ENCODE data around the gene KCNA3. TPM values are rescaled to one million over a fixed set of nuclear protein-coding genes. Genes with fewer than 3 reads are reported as not detected.

KCNA3 gene
- total RNA-seq, 1 experiment from 2014 or later: not detected

DNA sequence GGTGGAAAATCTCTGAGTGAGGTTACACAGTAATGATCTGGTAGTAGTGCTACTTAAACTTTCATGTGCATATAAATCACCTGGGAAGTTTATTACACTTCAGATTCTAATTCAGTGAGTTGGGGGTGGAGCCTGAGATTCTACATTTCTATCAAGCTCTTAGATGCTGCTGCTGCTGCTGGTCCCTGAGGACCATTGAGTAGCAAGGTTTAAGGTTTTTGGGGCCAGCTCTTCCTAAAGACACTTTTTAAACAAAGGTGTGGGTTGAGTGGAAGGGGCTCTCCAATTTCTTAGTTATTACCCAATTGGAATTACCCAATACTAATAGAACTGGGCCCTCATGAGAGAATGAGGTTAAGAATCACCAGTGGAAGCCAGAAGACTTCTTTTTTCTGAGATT is 29.5 kb downstream of the KCNA3 start:
- no peak overlapping the region for H3K4me3 ChIP-seq
- H3K9me3 ChIP-seq (replicated peaks): no peaks in the 10 kb centered on the region
- H3K36me3 ChIP-seq: no peaks in the 10 kb centered on the region
- DNase-seq (ENCODE audit: low read depth in 1 of 2, low spot score in 2 of 2): no peak
- H3K27ac ChIP-seq: no peak overlapping the region
- no peaks in the 10 kb centered on the region for H3K4me1 ChIP-seq (replicated peaks)
- H3K27me3 ChIP-seq (replicated peaks): peaks cover 7% of the 10 kb centered on the region

GRCh38 chr1:110643879-110644472 is 30.8 kb downstream of the KCNA3 start:
- no peak overlapping the region for H3K4me3 ChIP-seq
- H3K36me3 ChIP-seq: no peaks in the 10 kb centered on the region
- H3K9me3 ChIP-seq (replicated peaks): no peaks in the 10 kb centered on the region
- no peak overlapping the region for H3K27ac ChIP-seq
- peaks cover 7% of the 10 kb centered on the region; the same call in 1 of the 2 replicates for H3K27me3 ChIP-seq (replicated peaks)
- no peaks in the 10 kb centered on the region for H3K4me1 ChIP-seq (replicated peaks)
- DNase-seq (ENCODE audit: low read depth in 1 of 2, low spot score in 2 of 2): no peak

GRCh38 chr1:110639724-110640386 is 34.9 kb downstream of the KCNA3 start:
- no peaks in the 10 kb centered on the region for H3K4me1 ChIP-seq (replicated peaks)
- no peak overlapping the region for H3K4me3 ChIP-seq
- no peak for DNase-seq (ENCODE audit: low read depth in 1 of 2, low spot score in 2 of 2)
- H3K36me3 ChIP-seq: no peaks in the 10 kb centered on the region
- H3K9me3 ChIP-seq (replicated peaks): no peaks in the 10 kb centered on the region
- no peak overlapping the region for H3K27ac ChIP-seq
- H3K27me3 ChIP-seq (replicated peaks): no peaks in the 10 kb centered on the region

- no peak for DNase-seq (ENCODE audit: low read depth in 1 of 2, low spot score in 2 of 2)
- Histone ChIP-seq H3K27me3 (replicated peaks) (0 out of 2 replicates have a peak, but pooled peaks cover 3% of the 10 kb centered on the region), H3K27ac (no peak overlapping the region), H3K4me1 (replicated peaks) (no peaks in the 10 kb centered on the region), H3K36me3 (no peaks in the 10 kb centered on the region), H3K4me3 (no peak overlapping the region), H3K9me3 (replicated peaks) (no peaks in the 10 kb centered on the region)
These were observed 36.2 kb downstream of the KCNA3 start for GRCh38 chr1:110638556-110638955.

DNA sequence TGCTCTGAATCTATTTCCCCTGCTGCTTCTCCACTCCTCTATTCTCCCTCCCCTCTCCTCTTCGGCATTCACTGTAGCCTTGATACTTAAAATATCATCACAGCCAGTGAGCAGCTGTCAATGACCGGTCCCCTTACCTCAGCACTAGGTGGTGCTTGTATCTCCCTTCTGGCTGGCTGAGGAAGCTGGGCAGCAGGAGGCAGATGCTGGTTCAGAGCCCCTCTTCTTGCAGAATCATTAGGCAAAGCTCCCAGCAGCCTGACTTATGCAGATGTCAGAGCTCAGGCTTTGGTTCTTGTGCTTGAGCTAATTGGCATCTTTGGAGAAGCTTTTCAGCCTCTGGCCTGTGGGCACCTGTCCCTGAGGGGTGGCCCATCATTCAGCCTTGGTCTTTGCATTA is 36.7 kb downstream of the KCNA3 start:
- H3K27me3 ChIP-seq (replicated peaks): 0 out of 2 replicates have a peak, but pooled peaks cover 3% of the 10 kb centered on the region
- H3K4me1 ChIP-seq (replicated peaks): no peaks in the 10 kb centered on the region
- no peak overlapping the region for H3K27ac ChIP-seq
- no peaks in the 10 kb centered on the region for H3K9me3 ChIP-seq (replicated peaks)
- H3K36me3 ChIP-seq: no peaks in the 10 kb centered on the region
- DNase-seq (ENCODE audit: low read depth in 1 of 2, low spot score in 2 of 2): no peak
- no peak overlapping the region for H3K4me3 ChIP-seq

- H3K9me3 ChIP-seq (replicated peaks): no peaks in the 10 kb centered on the region
- H3K4me3 ChIP-seq: no peak overlapping the region
- DNase-seq (ENCODE audit: low read depth in 1 of 2, low spot score in 2 of 2): no peak
- no peaks in the 10 kb centered on the region for H3K4me1 ChIP-seq (replicated peaks)
- H3K27ac ChIP-seq: no peak overlapping the region
- H3K27me3 ChIP-seq (replicated peaks): 0 out of 2 replicates have a peak, but pooled peaks cover 3% of the 10 kb centered on the region
- no peaks in the 10 kb centered on the region for H3K36me3 ChIP-seq
These were observed 37.3 kb downstream of the KCNA3 start for GRCh38 chr1:110637475-110637874.

DNA sequence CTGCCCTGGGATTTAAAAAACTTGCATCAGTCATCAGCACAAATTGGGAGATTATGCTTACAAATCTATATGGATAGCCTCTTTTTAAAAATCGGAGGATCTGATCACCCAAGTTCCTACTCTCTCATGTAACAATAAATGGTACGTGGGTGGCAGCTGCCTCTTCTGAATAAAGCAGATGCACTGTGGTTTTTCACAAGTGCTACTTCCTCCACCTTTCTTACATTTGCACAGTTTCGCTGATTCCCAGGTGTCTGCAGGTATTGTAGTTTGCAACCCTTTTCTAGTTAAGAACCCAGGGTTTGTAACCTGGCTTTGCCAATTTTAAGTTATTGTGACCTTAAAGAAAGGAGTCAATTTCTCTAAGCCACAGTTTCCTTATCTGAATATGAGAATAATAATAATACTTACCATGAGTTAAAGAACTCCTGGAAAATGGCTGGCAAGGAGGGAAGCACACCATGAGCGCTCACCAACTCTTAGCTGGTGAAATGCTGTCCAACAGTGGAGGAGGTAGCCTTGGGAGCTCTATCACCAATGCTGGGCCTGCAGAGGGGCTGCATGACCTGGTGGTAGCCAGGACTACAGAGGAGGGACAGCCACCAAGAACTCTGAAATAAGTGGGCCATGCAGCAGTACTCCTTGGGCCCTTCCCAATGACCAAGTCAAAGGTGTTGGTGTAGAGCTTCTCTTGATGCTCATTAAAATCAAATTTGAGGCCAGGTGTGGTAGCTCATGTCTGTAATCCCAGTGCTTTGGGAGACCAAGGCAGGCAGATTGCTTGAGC is 38.4 kb downstream of the KCNA3 start:
- no peak overlapping the region for H3K4me3 ChIP-seq
- no peak overlapping the region for H3K27ac ChIP-seq
- DNase-seq (ENCODE audit: low read depth in 1 of 2, low spot score in 2 of 2): no peak
- no peaks in the 10 kb centered on the region for H3K4me1 ChIP-seq (replicated peaks)
- no peaks in the 10 kb centered on the region for H3K36me3 ChIP-seq
- H3K27me3 ChIP-seq (replicated peaks): 0 out of 2 replicates have a peak, but pooled peaks cover 3% of the 10 kb centered on the region
- no peaks in the 10 kb centered on the region for H3K9me3 ChIP-seq (replicated peaks)

DNA sequence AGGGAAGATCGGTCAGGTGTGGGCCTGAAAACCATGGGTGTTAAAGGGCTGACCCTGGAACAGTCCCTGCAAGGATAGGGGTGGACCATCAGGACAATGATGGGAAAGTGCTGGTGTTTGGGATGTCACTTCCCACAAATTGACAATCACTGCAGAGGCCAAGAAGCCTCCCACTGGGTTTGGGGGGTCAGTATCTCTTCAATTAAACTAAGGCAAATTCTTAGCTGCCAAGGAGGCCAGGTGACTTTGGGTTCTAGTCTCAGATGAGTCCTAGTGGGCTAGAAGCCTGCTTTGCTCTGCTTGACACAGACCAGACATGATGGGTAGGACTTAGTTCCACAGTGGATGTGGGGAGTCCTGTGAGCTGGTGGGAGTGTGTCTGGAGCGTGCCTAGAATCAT is 39.3 kb downstream of the KCNA3 start:
- Histone ChIP-seq H3K4me3 (no peak overlapping the region), H3K4me1 (replicated peaks) (no peaks in the 10 kb centered on the region), H3K27me3 (replicated peaks) (0 out of 2 replicates have a peak, but pooled peaks cover 3% of the 10 kb centered on the region), H3K9me3 (replicated peaks) (no peaks in the 10 kb centered on the region), H3K27ac (no peak overlapping the region), H3K36me3 (no peaks in the 10 kb centered on the region)
- DNase-seq (ENCODE audit: low read depth in 1 of 2, low spot score in 2 of 2): no peak

DNA sequence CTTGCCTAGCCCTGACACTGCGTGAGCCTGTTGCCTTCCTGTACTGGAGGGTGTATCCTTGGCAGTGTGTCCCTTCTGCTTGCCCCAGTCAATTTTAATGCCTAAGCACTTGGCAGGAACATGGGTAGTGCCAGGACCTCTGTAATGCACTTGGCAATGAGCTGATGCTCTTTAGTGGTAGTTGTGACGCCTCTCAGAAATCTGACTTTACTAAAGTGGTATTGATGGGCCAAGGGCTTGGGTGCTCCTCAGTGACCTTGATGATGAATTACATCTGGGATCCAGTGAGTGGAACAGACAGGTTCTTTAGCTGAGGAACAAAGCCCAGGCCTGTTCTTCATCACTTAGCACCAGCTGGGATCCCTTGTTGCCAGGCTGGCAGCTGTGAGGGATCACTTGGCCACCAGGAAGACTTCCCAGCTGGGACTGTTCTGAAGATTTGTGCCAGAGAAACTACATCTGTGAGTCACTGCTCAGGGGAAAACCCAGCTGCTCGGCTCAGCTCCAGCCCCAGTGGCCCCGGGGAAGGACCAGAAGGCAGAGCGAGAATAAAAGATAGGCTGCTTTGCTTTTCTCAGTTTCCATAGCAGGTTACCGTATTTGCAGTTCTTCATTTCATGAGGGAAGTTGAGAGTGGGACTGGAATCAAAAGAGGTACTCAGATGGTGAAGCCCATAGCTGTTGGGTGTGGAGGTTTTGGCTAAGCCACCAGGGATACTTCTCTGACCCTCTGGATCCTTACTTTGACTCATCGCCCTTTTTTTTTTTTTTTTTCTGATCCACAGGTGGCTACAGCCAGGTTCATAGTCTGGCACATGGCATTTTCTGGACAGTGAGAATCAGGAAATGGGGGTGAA is 40.1 kb downstream of the KCNA3 start:
- DNase-seq (ENCODE audit: low read depth in 1 of 2, low spot score in 2 of 2): no peak
- Histone ChIP-seq H3K9me3 (replicated peaks) (no peaks in the 10 kb centered on the region), H3K4me3 (no peak overlapping the region), H3K4me1 (replicated peaks) (no peaks in the 10 kb centered on the region), H3K36me3 (no peaks in the 10 kb centered on the region), H3K27ac (no peak overlapping the region), H3K27me3 (replicated peaks) (0 out of 2 replicates have a peak, but pooled peaks cover 3% of the 10 kb centered on the region)

- Histone ChIP-seq H3K4me1 (replicated peaks) (no peaks in the 10 kb centered on the region), H3K4me3 (no peak overlapping the region), H3K9me3 (replicated peaks) (no peaks in the 10 kb centered on the region), H3K36me3 (no peaks in the 10 kb centered on the region), H3K27me3 (replicated peaks) (0 out of 2 replicates have a peak, but pooled peaks cover 3% of the 10 kb centered on the region), H3K27ac (no peak overlapping the region)
- no peak for DNase-seq (ENCODE audit: low read depth in 1 of 2, low spot score in 2 of 2)
These were observed 40.7 kb downstream of the KCNA3 start for GRCh38 chr1:110634086-110634454.

DNA sequence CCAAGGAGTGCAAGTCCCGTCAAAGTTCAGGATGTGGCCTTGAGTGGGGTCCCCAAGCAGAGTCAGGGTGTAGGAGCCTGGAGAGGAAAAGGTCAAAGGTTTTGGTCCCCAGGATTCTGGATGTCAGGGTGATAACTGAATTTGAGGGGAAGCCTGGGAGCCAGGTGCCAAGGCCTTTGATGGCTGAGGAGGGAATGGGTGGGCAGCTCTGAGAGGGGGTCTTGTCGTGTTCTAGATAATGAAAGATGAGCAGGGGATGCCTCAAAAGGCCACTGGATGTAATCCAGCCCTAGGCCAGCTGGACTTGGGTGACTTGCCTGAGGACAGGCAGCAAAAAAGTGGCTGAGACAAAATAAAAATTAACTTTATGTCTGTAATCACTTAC is 41.1 kb downstream of the KCNA3 start:
- H3K4me1 ChIP-seq (replicated peaks): no peaks in the 10 kb centered on the region
- no peak for DNase-seq (ENCODE audit: low read depth in 1 of 2, low spot score in 2 of 2)
- no peaks in the 10 kb centered on the region for H3K9me3 ChIP-seq (replicated peaks)
- no peaks in the 10 kb centered on the region for H3K36me3 ChIP-seq
- no peak overlapping the region for H3K4me3 ChIP-seq
- H3K27me3 ChIP-seq (replicated peaks): 0 out of 2 replicates have a peak, but pooled peaks cover 3% of the 10 kb centered on the region
- no peak overlapping the region for H3K27ac ChIP-seq

- H3K9me3 ChIP-seq (replicated peaks): no peaks in the 10 kb centered on the region
- H3K27ac ChIP-seq: no peak overlapping the region
- no peak for DNase-seq (ENCODE audit: low read depth in 1 of 2, low spot score in 2 of 2)
- H3K27me3 ChIP-seq (replicated peaks): 0 out of 2 replicates have a peak, but pooled peaks cover 3% of the 10 kb centered on the region
- no peaks in the 10 kb centered on the region for H3K36me3 ChIP-seq
- no peaks in the 10 kb centered on the region for H3K4me1 ChIP-seq (replicated peaks)
- no peak overlapping the region for H3K4me3 ChIP-seq
These were observed 42.7 kb downstream of the KCNA3 start for GRCh38 chr1:110631836-110632620.
